ES-I3 (cell line): ENCODE results near the gene LRRC4B.
A peak's percentile ranks its signal among the peaks of the same experiment; 100 is the strongest.
"Not testable (repeated sequence)": the region's sequence is repeated elsewhere in the genome, so short reads cannot be mapped to it uniquely, and the experiment has no call there.

Experiments
- H3K36me3 ChIP-seq: 2 replicates; pipeline ENCODE4 v1.6.1; 2013; ENCODE audit warnings: mild to moderate bottlenecking, low read length, control low read depth, moderate library complexity; ENCODE audit not compliant: insufficient read depth
- H3K4me1 ChIP-seq: 2 replicates; pipeline ENCODE4 v1.6.1; 2013; ENCODE audit warnings: mild to moderate bottlenecking, control low read depth, low read length; ENCODE audit not compliant: insufficient read depth
- H3K9ac ChIP-seq: 2 replicates; pipeline ENCODE4 v1.6.1; 2013; ENCODE audit warnings: low read depth, mild to moderate bottlenecking, low read length, moderate library complexity
- H3K9me3 ChIP-seq: 2 replicates; pipeline ENCODE4 v1.6.1; 2013; ENCODE audit warnings: mild to moderate bottlenecking, low read length, moderate library complexity; ENCODE audit not compliant: control insufficient read depth, insufficient read depth

LRRC4B gene

DNA sequence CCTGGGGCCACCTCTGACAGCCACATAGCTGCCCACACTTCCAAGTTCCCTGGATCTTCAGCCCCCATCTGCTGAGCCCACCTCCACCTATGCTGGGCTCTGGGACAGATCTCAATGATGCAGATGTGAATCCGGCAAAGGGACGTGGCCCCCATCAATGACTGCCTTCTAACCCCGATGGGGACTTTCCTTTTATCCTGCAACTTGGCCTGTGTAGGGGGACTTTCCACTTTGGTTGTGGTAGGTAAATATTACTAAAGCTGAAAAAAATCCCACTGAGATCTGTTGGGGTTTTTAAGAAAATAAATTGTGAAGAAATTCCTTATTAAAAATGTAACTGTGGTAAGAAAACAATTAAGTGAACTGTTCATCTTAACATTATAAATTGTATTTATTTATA, 33.8 kb downstream of the LRRC4B start:
- H3K36me3 ChIP-seq = no peaks in the 10 kb centered on the region
- no peak overlapping the region for H3K9ac ChIP-seq
- peaks cover 8% of the 10 kb centered on the region; the same call in 1 of the 2 replicates for H3K4me1 ChIP-seq
- no peaks in the 10 kb centered on the region for H3K9me3 ChIP-seq

DNA sequence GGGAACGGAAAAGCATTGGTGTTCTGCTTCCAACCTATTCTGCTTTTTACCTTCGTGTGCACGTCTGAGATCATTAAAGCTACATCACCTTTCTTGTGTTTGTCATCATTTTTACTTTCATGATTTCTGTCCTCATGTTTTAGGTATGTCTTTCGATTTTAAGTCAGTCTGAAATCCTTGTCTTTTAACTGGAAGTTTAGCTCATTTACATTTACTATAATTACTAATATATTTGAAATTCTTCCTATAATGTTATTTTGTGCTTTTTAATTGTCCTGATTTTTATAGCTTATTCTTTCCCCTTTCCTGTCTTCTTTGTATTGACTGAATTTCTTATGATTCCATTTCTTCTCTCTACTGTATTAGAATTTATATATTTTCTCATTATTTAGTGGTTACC, 35.3 kb downstream of the LRRC4B start:
- H3K9me3 ChIP-seq = no peaks in the 10 kb centered on the region
- no peaks in the 10 kb centered on the region for H3K36me3 ChIP-seq
- peaks cover 8% of the 10 kb centered on the region; the same call in 1 of the 2 replicates for H3K4me1 ChIP-seq
- H3K9ac ChIP-seq = no peak overlapping the region

DNA sequence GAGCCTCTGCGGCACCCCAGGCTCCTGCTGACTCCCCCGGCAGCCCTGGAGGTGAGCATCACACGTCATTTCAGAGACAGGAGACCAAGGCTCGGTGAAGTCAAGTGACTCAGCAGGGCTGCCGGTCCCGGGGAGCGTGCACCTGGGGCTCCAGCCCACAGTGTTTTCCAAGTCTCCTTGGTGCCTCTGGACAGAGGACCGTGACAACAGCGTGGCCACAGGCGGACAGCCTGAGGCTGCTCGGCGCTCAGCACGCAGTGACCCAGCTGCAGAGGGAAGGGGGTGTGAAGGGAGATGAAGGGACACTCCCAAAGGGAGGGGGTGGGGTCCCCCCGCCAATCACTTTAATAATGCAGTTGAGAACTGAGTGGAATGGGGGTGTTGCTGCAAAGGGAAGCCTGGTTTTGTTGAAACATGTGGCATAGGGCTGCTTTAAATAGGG, 37.0 kb downstream of the LRRC4B start:
- Histone ChIP-seq H3K9me3 (no peaks in the 10 kb centered on the region), H3K4me1 (peaks cover 8% of the 10 kb centered on the region; the same call in 1 of the 2 replicates), H3K9ac (peak overlapping the region; percentile 5; the same call in 1 of the 2 replicates), H3K36me3 (no peaks in the 10 kb centered on the region)

DNA sequence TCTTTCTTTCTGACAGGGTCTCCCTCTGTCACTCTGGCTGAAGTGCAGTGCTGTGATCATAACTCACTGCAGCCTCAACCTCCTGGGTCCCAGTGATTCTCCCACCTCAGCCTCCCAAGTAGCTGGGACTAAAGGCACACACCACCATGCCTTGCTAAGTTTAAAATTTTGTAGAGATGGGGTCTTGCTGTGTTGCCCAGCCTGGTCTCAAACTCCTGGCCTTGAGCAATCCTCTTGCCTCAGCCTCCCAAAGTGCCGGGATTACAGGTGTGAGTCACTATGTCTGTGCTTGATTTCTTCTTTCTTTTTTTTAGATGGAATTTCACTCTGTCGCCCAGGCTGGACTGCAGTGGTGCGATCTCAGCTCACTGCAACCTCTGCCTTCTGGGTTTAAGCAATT, 40.2 kb downstream of the LRRC4B start:
- not testable (repeated sequence) for H3K36me3 ChIP-seq, H3K9me3 ChIP-seq, H3K4me1 ChIP-seq, H3K9ac ChIP-seq

DNA sequence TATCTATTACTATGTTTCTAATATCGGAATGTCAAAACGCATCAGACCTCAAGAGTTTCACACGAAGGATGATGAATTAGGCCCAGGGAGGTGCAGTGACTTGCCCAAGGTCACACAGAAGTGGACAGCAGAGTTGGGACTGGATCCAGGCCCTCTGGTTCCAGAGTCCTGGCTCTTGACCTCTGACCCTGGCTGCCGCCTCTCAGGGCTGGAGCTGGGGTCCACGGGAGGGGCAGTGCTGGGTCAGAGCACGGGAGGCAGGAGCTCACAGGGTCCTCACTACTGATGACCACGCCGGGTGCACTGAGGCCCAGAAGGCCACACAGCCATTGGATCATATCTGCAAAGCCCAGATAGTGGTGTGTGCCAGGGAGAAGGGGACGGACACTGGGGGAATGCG, 45.4 kb downstream of the LRRC4B start:
- Histone ChIP-seq H3K9ac (no peak overlapping the region), H3K9me3 (no peaks in the 10 kb centered on the region), H3K4me1 (no peaks in the 10 kb centered on the region), H3K36me3 (no peaks in the 10 kb centered on the region)

DNA sequence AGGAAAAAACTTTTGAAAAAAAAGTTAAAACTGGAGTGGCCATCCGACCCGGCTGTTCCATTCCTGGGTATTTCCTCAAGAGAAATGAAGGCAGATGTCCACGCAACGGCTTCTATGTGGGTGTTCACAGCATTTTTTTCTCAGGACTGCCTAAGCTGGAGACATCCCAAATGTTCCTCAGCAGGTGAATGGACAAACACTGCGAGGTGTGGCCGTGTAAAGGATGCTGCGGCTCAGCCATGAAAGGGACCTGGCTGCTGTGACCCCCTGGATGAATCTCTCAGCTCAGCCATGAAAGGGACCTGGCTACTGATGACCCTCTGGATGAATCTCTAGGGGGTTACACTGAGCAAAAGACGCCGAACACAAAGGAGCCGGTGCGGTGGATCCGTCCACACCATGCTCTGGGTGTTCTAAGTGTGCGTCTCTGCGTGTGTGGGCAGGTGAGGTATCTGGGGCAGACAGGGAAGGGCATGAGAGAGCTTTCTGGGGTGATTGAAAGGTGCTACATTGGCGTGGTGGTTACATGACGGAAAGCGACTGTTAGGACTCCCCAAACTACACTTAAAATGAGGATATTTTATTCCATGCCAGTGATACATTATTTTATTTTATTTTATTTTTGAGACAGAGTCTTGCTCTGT, 47.3 kb downstream of the LRRC4B start:
- no peak overlapping the region for H3K9ac ChIP-seq
- H3K9me3 ChIP-seq = no peaks in the 10 kb centered on the region

DNA sequence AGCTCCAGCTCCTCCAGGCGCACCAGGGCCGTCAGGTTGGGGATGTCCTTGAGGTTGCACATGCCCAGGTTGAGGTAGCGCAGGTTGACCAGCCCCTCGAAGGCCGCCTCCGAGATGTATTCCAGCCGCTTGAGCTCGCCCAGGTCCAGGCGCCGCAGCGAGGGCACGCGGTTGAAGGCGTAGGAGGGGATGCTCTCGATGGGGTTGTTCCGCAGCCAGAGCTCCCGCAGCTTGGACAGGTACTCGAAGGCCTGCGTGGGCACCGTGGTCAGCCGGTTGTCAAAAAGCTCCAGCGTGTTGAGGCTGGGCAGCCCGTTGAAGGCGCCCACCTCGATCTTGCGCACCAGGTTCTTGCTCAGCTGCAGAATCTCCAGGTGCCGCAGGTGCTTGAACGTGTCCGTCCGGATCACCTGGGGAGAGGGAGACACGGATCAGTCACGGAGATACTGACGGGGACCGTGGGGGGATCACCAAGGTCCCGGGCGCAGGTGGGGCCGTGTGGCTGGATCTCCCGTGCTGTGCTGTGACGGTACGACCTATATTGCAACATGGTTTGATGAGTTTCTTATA, 49.1 kb downstream of the LRRC4B start:
- Histone ChIP-seq H3K36me3 (no peaks in the 10 kb centered on the region), H3K4me1 (no peaks in the 10 kb centered on the region), H3K9me3 (no peaks in the 10 kb centered on the region), H3K9ac (no peak overlapping the region)

More for the DNA sequence above, 47.3 kb downstream of the LRRC4B start:
- no peaks in the 10 kb centered on the region for H3K4me1 ChIP-seq
- H3K36me3 ChIP-seq = no peaks in the 10 kb centered on the region

DNA sequence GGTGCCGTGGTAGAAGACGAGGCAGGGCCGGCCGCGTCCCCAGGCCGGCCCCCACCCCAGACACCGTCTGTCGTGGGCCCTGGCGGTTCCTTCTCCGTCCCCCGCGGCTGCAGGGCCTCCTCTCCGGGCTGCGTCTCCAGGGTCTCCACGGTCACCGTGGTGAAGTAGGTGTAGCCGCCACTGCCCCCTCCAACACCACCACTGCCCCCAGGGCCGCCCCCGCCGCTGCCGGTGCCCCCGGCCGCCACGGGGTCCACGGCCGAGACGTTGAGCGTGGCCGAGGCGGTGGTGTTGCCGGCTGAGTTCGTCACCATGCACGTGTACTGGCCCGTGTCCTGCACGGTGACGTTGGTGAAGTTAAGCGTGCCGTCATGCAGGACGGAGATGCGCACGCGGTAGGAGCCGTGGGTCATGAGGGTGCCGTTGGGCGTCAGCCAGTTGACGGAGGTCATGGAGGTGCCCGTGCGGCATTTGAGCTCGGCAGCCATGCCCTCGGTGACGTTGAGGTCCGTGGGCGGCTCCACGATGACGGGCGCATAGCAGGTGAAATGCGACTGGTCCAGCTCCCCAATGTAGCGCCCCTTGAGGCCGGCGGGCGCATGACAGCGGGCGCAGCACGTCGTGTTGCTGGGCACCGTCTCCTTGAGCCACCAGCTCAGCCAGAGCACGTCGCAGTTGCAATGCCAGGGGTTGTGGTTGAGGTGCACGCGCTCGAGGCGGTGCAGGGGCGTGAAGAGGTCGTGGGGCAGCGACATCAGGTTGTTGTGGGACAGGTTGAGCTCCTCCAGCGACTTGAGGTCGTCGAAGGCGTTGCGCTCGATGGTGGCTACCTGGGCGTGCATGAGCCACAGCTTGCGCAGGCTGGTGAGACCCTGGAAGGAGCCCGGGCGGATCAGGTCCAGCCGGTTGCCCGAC, 49.9 kb downstream of the LRRC4B start:
- H3K9me3 ChIP-seq = no peaks in the 10 kb centered on the region
- H3K4me1 ChIP-seq = no peaks in the 10 kb centered on the region
- no peaks in the 10 kb centered on the region for H3K36me3 ChIP-seq
- no peak overlapping the region for H3K9ac ChIP-seq

DNA sequence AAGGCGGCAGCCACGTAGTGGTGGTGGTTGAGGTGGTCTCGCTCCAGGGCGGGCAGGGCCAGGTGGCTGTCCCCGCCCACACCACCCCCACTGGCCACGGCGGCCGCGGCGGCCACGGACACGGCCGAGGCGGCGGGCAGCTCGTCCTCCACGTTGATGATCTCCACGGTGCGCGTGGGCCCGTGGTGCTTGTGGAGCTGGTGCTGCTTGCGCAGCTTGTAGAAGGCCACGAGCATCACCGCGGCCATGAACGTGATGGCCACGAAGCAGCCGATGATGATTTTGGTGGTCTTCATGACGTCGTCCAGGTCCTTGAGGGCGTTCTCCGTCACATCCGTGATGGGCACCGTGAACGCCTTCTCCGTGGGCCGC, 50.5 kb downstream of the LRRC4B start:
- no peaks in the 10 kb centered on the region for H3K9me3 ChIP-seq
- no peaks in the 10 kb centered on the region for H3K36me3 ChIP-seq
- H3K9ac ChIP-seq = no peak overlapping the region
- no peaks in the 10 kb centered on the region for H3K4me1 ChIP-seq

DNA sequence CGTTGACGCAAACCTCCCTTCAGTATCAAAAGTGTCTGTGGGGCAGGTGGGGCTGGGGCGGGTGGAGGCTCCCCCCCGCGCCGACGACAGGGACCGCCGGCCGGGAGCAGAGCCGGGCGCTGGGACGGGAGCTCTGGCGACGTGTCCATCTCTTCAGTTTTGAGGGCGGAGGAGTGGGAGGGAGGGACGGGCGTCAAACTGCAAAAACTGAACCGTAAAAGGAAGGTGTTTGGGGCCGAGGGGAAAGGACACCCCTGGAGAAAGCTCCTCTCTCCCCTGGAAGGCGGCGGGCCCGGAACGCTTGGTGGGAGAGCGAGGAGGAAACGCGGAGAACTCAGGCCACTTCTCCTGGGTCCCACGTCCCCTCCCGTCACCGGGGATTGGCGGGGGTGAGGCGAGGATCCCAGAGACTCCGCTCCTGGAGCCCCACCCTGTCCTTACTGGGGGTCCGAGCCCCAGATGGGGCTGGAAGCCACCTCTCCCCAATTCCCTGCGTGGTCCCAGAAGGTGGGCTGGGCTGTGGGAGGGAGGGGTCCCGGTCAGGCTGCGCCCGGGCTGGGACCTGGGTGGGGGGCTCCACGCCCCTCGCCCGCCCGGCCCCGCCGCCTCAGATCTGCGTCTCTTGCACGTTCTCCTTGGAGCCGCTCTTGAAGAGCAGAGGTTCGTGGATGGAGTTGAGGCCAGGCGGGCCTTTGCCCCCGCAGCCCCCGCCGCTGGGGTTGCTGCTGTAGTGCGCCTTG, 51.1 kb downstream of the LRRC4B start:
- H3K9me3 ChIP-seq = no peaks in the 10 kb centered on the region
- no peak overlapping the region for H3K9ac ChIP-seq
- H3K4me1 ChIP-seq = no peaks in the 10 kb centered on the region
- no peaks in the 10 kb centered on the region for H3K36me3 ChIP-seq

DNA sequence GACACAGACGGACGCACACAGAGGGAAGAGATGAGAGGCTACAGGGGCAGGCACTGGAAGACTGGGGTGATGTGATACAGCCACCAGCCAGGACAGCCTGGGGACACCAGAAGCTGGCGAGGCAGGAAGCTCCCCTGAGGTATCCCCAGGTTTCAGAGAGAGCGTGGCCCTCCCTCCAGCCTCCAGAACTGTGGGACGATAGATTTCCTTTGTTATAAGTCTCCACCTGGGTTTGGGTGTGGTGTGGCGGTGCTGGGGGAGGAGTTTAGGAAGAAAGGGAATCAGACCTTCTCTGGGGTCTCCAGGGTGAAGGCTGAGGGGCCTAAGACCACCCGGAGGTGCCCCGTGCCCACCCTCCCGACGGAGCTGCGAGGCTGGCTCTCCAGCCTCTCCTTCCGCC, 51.8 kb downstream of the LRRC4B start:
- Histone ChIP-seq H3K9ac (no peak overlapping the region), H3K4me1 (no peaks in the 10 kb centered on the region), H3K36me3 (no peaks in the 10 kb centered on the region), H3K9me3 (no peaks in the 10 kb centered on the region)

DNA sequence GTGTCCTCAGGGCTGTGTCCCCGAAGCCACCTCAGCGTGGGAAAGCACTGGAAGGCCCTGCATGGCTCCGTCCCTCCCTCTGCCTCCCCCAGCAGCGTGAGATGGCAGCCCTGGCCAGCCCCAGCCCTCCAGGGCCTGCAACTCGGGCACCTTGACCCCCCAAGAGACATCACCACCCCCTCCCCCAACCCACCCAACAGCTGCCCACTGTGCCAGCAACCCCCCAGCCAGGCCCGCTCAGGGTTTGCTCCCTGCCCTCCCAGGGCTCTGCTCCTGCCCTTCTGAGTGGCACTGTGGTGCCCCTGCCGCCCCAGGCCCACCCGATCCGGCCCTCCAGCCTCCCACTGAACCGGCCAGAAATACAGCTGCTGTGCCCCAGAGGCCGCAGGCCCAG, 53.1 kb downstream of the LRRC4B start:
- no peaks in the 10 kb centered on the region for H3K36me3 ChIP-seq
- no peaks in the 10 kb centered on the region for H3K9me3 ChIP-seq
- no peaks in the 10 kb centered on the region; the same call in 1 of the 2 replicates for H3K4me1 ChIP-seq
- no peak overlapping the region for H3K9ac ChIP-seq

DNA sequence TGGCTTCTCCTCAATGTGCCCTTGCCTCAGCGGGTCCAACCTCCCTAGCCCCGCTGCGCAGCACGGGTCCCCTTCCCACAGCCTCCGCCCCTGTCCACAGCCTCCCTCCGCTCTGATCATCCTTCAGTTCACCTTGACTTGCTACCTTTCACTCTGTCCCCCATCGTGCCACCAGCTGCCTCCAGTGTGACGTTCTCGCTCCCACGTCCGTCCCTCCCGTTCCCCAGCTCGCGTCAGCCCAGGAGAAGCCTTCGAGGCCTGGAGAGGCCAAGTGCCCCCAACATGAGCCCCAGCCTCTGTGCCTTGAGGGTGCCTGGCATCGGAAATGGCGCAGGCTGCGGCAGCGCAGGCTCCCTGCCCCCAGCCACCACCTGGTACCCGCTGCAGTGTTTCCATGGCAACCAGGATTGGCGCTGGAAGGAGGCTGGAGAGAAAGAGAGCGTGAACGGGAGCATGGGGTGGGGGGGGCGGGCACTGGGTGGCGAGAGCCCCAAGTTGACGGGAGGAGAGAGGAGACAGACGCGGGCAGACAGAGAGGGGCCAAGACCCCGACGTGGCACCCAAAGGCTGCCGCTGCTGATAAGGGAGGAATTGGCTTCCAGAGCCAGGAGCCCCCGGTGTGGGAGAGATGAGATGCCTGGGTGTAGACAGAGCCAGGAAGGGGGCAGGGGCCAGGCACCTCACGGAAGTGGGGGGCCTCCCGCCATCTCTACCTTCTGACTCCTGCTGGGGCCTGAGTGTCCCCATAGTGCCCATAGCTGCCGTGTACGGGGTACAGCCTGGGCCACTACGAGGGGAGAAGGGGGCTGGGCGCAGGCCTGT, 53.7 kb downstream of the LRRC4B start:
- no peaks in the 10 kb centered on the region for H3K9me3 ChIP-seq
- no peaks in the 10 kb centered on the region; the same call in 1 of the 2 replicates for H3K4me1 ChIP-seq
- no peaks in the 10 kb centered on the region for H3K36me3 ChIP-seq
- no peak overlapping the region for H3K9ac ChIP-seq
